Measurements from ENCODE around the gene UTP15.

The UTP15 gene

GRCh38 chr5:73565139-73565968, at the start of gene UTP15, which contains the start of gene ANKRA2:
Gene UTP15, plus strand, starts transcription at chr5:73565743. Its CDS starts 1,602 bp downstream, at chr5:73567345.
Gene ANKRA2, minus strand, starts transcription at chr5:73565639. Its CDS starts 2,758 bp downstream, at chr5:73562881.
- CTCF ChIA-PET: interaction anchor here (0.7 kb wide), 1 partner anchor 813 kb away, joined by 3 read pairs; no protein-coding TSS in a partner anchor

GRCh38 chr5:73519531-73520283, 45.8 kb upstream of the UTP15 start:
- H3K27ac ChIP-seq: no peak overlapping the region
- ChIA-PET POLR2A (ENCODE audit: low non-redundant PET) (no interaction called here), CTCF (interaction anchor here (0.5 to 3.0 kb wide), 9 partner anchors 11 to 664 kb away, joined by 3 to 12 read pairs (median 3); no protein-coding TSS in a partner anchor)
- DNase-seq (ENCODE audit: low spot score): peak; percentile 93
- peak; percentile 94 for TF ChIP-seq CTCF (conservative IDR thresholded peaks at IDR 0.05; ENCODE audit: low read depth)

More at GRCh38 chr5:73565139-73565968, at the start of gene UTP15, which contains the start of gene ANKRA2:
- TF ChIP-seq CTCF (conservative IDR thresholded peaks at IDR 0.05; ENCODE audit: low read depth): no peak
- POLR2A ChIA-PET (ENCODE audit: low non-redundant PET): interaction anchor here (1.1 kb wide), 1 partner anchor 24 kb away, joined by 3 read pairs; no protein-coding TSS in a partner anchor
- peak within 1 kb of the TSS; percentile 88 for H3K27ac ChIP-seq
- peak; percentile 96 for DNase-seq (ENCODE audit: low spot score)

GRCh38 chr5:73522989-73523388, 42.6 kb upstream of the UTP15 start:
- H3K27ac ChIP-seq: no peak overlapping the region
- CTCF ChIA-PET: interaction anchor here (0.7 to 0.9 kb wide), 3 partner anchors 13 to 831 kb away, joined by 3 to 5 read pairs (median 3); no protein-coding TSS in a partner anchor
- TF ChIP-seq CTCF (conservative IDR thresholded peaks at IDR 0.05; ENCODE audit: low read depth): no peak
- POLR2A ChIA-PET (ENCODE audit: low non-redundant PET): no interaction called here
- DNase-seq (ENCODE audit: low spot score): peak; percentile 39

GRCh38 chr5:73523861-73524260, 41.7 kb upstream of the UTP15 start:
- no peak for TF ChIP-seq CTCF (conservative IDR thresholded peaks at IDR 0.05; ENCODE audit: low read depth)
- CTCF ChIA-PET: interaction anchor here (0.6 kb wide), 1 partner anchor 218 kb away, joined by 7 read pairs; no protein-coding TSS in a partner anchor
- no peak for DNase-seq (ENCODE audit: low spot score)
- POLR2A ChIA-PET (ENCODE audit: low non-redundant PET): no interaction called here
- no peak overlapping the region for H3K27ac ChIP-seq

- no peak for DNase-seq (ENCODE audit: low spot score)
- H3K27ac ChIP-seq: no peak overlapping the region
- CTCF ChIA-PET: interaction anchor here (0.5 to 1.0 kb wide), 6 partner anchors 8 to 759 kb away, joined by 3 to 4 read pairs (median 3); no protein-coding TSS in a partner anchor
- POLR2A ChIA-PET (ENCODE audit: low non-redundant PET): no interaction called here
- TF ChIP-seq CTCF (conservative IDR thresholded peaks at IDR 0.05; ENCODE audit: low read depth): no peak
These were observed 39.8 kb upstream of the UTP15 start for GRCh38 chr5:73525606-73526203.

- ChIA-PET POLR2A (ENCODE audit: low non-redundant PET) (no interaction called here), CTCF (no interaction called here)
- no peak for TF ChIP-seq CTCF (conservative IDR thresholded peaks at IDR 0.05; ENCODE audit: low read depth)
- DNase-seq (ENCODE audit: low spot score): no peak
- no peak overlapping the region for H3K27ac ChIP-seq
These were observed 37.3 kb upstream of the UTP15 start for GRCh38 chr5:73528248-73528647.
